BLaER1 (cell line): ENCODE measurements around the gene FMNL3.
A peak's percentile ranks its signal among the peaks of the same experiment; 100 is the strongest.
"Not testable (repeated sequence)": the region's sequence is repeated elsewhere in the genome, so short reads cannot be mapped to it uniquely, and the experiment has no call there.

Experiments used
- H3K27ac ChIP-seq: shearing (Covaris generic); formaldehyde crosslinking; 2 replicates; pipeline ENCODE4 v1.8.1; 2022
- H3K27me3 ChIP-seq: shearing (Covaris generic); formaldehyde crosslinking; 2 replicates; pipeline ENCODE4 v1.8.1; 2022
- H3K36me3 ChIP-seq: shearing (Covaris generic); formaldehyde crosslinking; 2 replicates; pipeline ENCODE4 v1.8.1; 2022
- H3K4me1 ChIP-seq: shearing (Covaris generic); formaldehyde crosslinking; 2 replicates; pipeline ENCODE4 v1.8.1; 2022
- H3K4me2 ChIP-seq: shearing (Covaris generic); formaldehyde crosslinking; 2 replicates; pipeline ENCODE4 v1.8.1; 2022
- H3K4me3 ChIP-seq: shearing (Covaris generic); formaldehyde crosslinking; 2 replicates; pipeline ENCODE4 v1.8.1; 2022
- H3K9ac ChIP-seq: shearing (Covaris generic); formaldehyde crosslinking; 2 replicates; pipeline ENCODE4 v1.8.1; 2022
- H3K9me3 ChIP-seq: shearing (Covaris generic); formaldehyde crosslinking; 2 replicates; pipeline ENCODE4 v1.8.1; 2022
- H4K20me1 ChIP-seq: shearing (Covaris generic); formaldehyde crosslinking; 2 replicates; pipeline ENCODE4 v1.8.1; 2022
- Cebpa-rat ChIP-seq: shearing (Covaris generic); IDR thresholded peaks from 2 replicates; pipeline ENCODE4 v1.8.1; 2022

FMNL3 gene

GRCh38 chr12:49621651-49622500 is 85.3 kb downstream of the FMNL3 start:
- Histone ChIP-seq H3K4me3 (peak overlapping the region; percentile 65), H3K9me3 (no peaks in the 10 kb centered on the region), H3K27ac (peak overlapping the region; percentile 64), H3K36me3 (no peaks in the 10 kb centered on the region), H3K4me2 (peak overlapping the region; percentile 94), H4K20me1 (no peaks in the 10 kb centered on the region), H3K4me1 (peaks cover 40% of the 10 kb centered on the region), H3K27me3 (no peaks in the 10 kb centered on the region), H3K9ac (peak overlapping the region; percentile 74)
- TF ChIP-seq Cebpa-rat = no peak

- Histone ChIP-seq H3K9me3 (peaks cover 18% of the 10 kb centered on the region), H3K4me3 (no peak overlapping the region), H3K4me2 (no peak overlapping the region), H3K4me1 (peaks cover 49% of the 10 kb centered on the region), H3K9ac (no peak overlapping the region), H3K27ac (no peak overlapping the region), H3K36me3 (no peaks in the 10 kb centered on the region), H3K27me3 (no peaks in the 10 kb centered on the region), H4K20me1 (no peaks in the 10 kb centered on the region)
- TF ChIP-seq Cebpa-rat = no peak
Observed at GRCh38 chr12:49619286-49619685, 87.9 kb downstream of the FMNL3 start.

- H3K4me1 ChIP-seq = peaks cover 43% of the 10 kb centered on the region
- H4K20me1 ChIP-seq = no peaks in the 10 kb centered on the region
- H3K9me3 ChIP-seq = peaks cover 19% of the 10 kb centered on the region
- H3K27ac ChIP-seq = no peak overlapping the region
- H3K27me3 ChIP-seq = no peaks in the 10 kb centered on the region
- no peak overlapping the region for H3K4me3 ChIP-seq
- H3K36me3 ChIP-seq = no peaks in the 10 kb centered on the region
- TF ChIP-seq Cebpa-rat = no peak
- H3K9ac ChIP-seq = no peak overlapping the region
- H3K4me2 ChIP-seq = no peak overlapping the region
Observed at GRCh38 chr12:49618576-49618975, 88.6 kb downstream of the FMNL3 start.

- Histone ChIP-seq H3K27ac (no peak overlapping the region), H3K4me1 (peaks cover 31% of the 10 kb centered on the region), H3K36me3 (no peaks in the 10 kb centered on the region), H3K27me3 (no peaks in the 10 kb centered on the region), H3K4me2 (peak overlapping the region; percentile 39), H3K9ac (no peak overlapping the region), H4K20me1 (no peaks in the 10 kb centered on the region), H3K4me3 (no peak overlapping the region), H3K9me3 (peaks cover 19% of the 10 kb centered on the region)
- TF ChIP-seq Cebpa-rat = no peak
Observed at GRCh38 chr12:49616533-49617219, 90.5 kb downstream of the FMNL3 start.

GRCh38 chr12:49615725-49616124 is 91.5 kb downstream of the FMNL3 start:
- Histone ChIP-seq H3K4me1 (peaks cover 22% of the 10 kb centered on the region), H3K4me3 (no peak overlapping the region), H3K27ac (no peak overlapping the region), H3K27me3 (no peaks in the 10 kb centered on the region), H3K9ac (no peak overlapping the region), H3K4me2 (no peak overlapping the region), H4K20me1 (no peaks in the 10 kb centered on the region), H3K36me3 (no peaks in the 10 kb centered on the region), H3K9me3 (peaks cover 25% of the 10 kb centered on the region)
- TF ChIP-seq Cebpa-rat = no peak

- Histone ChIP-seq H3K4me1 (peaks cover 14% of the 10 kb centered on the region), H3K27me3 (no peaks in the 10 kb centered on the region), H4K20me1 (no peaks in the 10 kb centered on the region), H3K4me2 (no peak overlapping the region), H3K36me3 (peaks cover 5% of the 10 kb centered on the region; the same call in 1 of the 2 replicates), H3K27ac (no peak overlapping the region), H3K9ac (no peak overlapping the region), H3K9me3 (peaks cover 38% of the 10 kb centered on the region), H3K4me3 (no peak overlapping the region)
- TF ChIP-seq Cebpa-rat = no peak
Observed at GRCh38 chr12:49612210-49612609, 95.0 kb downstream of the FMNL3 start.

GRCh38 chr12:49610785-49611184 is 96.4 kb downstream of the FMNL3 start:
- not testable (repeated sequence) for H3K36me3 ChIP-seq, H3K4me1 ChIP-seq, H3K4me3 ChIP-seq, H3K4me2 ChIP-seq, H3K9ac ChIP-seq, H3K27me3 ChIP-seq, H3K27ac ChIP-seq, H4K20me1 ChIP-seq
- H3K9me3 ChIP-seq = peaks cover 36% of the 10 kb centered on the region

- TF ChIP-seq Cebpa-rat = no peak
- H3K27ac ChIP-seq = no peak overlapping the region
- H3K36me3 ChIP-seq = peaks cover 5% of the 10 kb centered on the region; the same call in 1 of the 2 replicates
- H3K4me3 ChIP-seq = no peak overlapping the region
- H3K9me3 ChIP-seq = peaks cover 26% of the 10 kb centered on the region
- no peak overlapping the region for H3K9ac ChIP-seq
- H3K27me3 ChIP-seq = no peaks in the 10 kb centered on the region
- H4K20me1 ChIP-seq = no peaks in the 10 kb centered on the region
- peaks cover 12% of the 10 kb centered on the region for H3K4me1 ChIP-seq
- no peak overlapping the region for H3K4me2 ChIP-seq
Observed at GRCh38 chr12:49609875-49610154, 97.4 kb downstream of the FMNL3 start.

- H3K9ac ChIP-seq = no peak overlapping the region
- H3K36me3 ChIP-seq = peaks cover 5% of the 10 kb centered on the region; the same call in 1 of the 2 replicates
- peaks cover 15% of the 10 kb centered on the region for H3K4me1 ChIP-seq
- H3K4me3 ChIP-seq = no peak overlapping the region
- H3K27me3 ChIP-seq = no peaks in the 10 kb centered on the region
- H3K27ac ChIP-seq = no peak overlapping the region
- H3K9me3 ChIP-seq = peaks cover 21% of the 10 kb centered on the region
- TF ChIP-seq Cebpa-rat = no peak
- H4K20me1 ChIP-seq = no peaks in the 10 kb centered on the region
- H3K4me2 ChIP-seq = no peak overlapping the region
Observed at GRCh38 chr12:49609059-49609874, 97.9 kb downstream of the FMNL3 start.

- Histone ChIP-seq H3K9me3 (peaks cover 11% of the 10 kb centered on the region), H3K4me1 (peaks cover 15% of the 10 kb centered on the region), H3K4me2 (peak within 1 kb of the TSS; percentile 13; the same call in 1 of the 2 replicates)
- not testable (repeated sequence) for H3K27ac ChIP-seq, H4K20me1 ChIP-seq, H3K4me3 ChIP-seq, H3K9ac ChIP-seq, H3K36me3 ChIP-seq, H3K27me3 ChIP-seq
Observed at GRCh38 chr12:49605539-49605938, 101.7 kb downstream of the FMNL3 start, which contains the start of gene FAM186B. TSS of gene FAM186B (minus strand) at chr12:49605639. CDS start at chr12:49605477, 162 bp downstream.
